Measurements from ENCODE around the gene PHTF2.
"Not testable (repeated sequence)": the region's sequence is repeated elsewhere in the genome, so short reads cannot be mapped to it uniquely, and the experiment has no call there.

The PHTF2 gene

DNA sequence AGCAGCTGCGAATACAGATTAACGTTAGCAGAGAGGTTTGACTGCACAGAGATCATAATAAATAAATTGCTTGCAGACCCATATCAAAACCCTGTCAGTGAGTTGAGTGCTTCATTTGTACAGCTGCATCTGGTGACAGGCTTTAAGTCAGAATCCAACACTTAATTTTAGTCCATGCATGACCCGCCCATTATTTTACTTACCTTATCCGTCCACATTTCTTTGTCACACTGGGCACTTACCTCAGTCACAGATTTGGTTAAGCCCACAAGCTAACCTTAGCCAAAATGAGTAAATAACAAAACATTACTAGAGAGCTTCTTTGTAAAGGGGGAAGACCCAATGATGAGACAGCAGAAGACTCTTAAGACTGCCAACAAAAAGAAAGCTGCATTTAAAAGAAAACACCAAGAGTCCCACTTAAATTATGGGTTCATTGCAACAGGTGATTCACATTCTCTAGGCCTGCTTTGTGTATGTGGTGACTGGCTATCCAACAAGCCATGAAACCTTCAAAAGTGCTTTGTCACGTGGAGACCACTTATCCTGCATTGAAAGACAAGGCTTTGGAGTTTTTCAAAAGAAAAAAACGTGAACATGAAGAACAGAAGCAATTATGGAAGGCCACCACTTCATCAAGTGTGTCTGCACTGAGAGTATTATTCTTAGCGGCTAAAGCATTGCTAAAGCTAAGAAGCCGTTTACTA, 32.2 kb downstream of the PHTF2 start:
- no peak for DNase-seq (ENCODE audit: low read depth)

DNA sequence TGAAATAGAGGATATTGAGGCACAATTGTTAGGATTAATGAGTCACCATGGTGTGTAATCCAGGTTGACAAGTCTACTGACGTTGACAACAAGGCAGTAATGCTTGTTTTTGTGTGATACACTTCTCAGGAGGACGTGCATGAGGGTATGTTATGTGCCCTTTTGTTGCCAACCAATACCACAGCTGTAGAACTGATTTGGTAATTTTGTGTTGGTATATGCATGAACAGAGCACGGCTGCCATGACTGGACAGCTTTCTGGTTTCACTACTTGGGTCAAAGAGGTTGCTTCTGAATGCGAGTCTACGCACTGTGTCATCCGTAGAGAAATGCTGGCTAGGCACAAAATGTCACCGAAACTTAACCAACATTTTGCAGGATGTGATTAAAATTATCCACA, 32.9 kb downstream of the PHTF2 start:
- DNase-seq (ENCODE audit: low read depth), result no peak

DNA sequence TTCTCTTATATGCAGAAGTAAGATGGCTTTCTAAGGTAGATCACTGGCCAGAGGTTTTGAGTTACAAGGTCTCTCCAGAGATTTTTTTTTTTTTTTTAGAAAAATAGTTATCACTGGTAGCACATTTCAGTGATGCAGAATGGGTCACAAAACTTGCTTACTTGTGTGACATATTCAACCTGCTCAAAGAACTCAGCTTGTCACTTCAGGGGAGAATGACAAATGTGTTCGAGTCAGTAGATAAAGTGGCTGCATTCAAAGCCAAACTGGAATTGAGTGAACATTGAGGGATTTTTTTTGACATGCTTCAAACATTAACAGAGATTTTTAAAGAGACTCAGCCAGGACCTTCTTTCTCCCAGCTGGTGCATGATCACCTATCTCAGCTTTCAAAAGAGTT, 33.4 kb downstream of the PHTF2 start:
- DNase-seq (ENCODE audit: low read depth), result no peak

DNA sequence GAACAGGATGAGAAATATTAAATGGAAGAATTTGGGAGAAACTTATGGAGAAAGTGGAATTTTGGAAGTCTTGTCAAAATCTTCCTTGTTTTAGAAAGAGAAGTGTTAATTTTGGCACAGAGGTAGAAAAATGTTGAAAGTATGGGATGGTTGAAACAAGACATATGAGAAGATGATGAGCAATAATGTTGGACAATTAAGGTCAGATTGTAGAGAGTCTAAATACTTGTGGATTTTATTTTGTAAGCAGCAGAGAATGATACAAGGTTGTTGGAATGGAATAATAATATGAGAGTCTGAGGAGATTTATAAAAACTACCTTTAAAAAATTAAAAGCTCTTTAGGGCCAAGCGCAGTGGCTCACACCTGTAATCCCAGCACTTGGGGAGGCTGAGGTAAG, 34.6 kb downstream of the PHTF2 start:
- DNase-seq (ENCODE audit: low read depth), result no peak

DNA sequence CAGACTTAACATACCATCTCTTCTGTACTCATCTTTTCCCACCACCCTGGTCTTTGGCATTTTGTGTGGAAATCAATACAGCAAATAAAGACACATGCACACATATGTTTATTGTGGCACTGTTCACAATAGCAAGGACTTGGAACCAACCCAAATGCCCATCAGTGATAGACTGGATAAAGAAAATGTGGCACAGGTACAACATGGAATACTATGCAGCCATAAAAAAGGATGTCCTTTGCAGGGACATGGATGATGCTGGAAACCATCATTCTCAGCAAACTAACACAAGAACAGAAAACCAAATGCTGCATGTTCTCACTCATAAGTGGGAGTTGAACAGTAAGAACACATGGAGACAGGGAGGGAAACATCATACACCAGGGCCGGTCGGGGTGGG, 37.9 kb downstream of the PHTF2 start:
- not testable (repeated sequence) for DNase-seq (ENCODE audit: low read depth)

DNA sequence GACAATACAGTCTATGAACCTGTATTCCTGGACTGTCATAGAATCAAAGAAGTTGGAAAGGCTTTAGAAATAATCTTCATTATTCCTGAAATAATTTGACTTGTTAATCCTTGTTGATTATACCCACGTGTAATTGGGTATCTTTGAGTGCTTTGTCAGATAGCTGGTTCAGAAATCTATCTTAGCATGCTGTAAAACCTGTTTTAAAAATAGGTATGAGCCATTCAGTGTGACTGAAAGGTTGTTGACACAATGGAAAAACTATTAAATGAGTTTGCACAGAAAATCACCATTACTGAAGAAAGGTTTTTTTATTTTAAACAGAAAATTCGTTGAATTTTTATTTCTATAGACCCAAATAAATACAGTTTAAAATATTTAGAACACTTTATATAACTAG, 38.7 kb downstream of the PHTF2 start:
- no peak for DNase-seq (ENCODE audit: low read depth)

DNA sequence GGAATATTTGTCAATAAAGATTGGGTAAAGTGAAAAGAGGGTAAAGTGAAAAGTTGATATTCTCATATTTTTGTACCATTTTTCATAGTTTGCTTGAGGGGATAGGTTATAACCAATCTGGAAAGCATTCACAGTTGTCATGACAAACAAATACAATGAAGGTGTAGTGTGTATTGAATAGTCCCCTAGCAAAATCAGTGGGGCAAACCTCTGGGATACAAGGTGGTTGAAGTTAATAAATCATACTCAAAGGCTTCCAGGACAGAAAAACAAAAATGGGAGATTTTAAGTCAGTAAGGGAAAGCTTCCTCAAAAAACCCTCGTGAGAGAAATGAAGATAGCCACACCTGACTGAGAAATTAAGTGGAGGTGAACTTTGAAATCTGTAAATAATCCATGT, 39.4 kb downstream of the PHTF2 start:
- no peak for DNase-seq (ENCODE audit: low read depth)

DNA sequence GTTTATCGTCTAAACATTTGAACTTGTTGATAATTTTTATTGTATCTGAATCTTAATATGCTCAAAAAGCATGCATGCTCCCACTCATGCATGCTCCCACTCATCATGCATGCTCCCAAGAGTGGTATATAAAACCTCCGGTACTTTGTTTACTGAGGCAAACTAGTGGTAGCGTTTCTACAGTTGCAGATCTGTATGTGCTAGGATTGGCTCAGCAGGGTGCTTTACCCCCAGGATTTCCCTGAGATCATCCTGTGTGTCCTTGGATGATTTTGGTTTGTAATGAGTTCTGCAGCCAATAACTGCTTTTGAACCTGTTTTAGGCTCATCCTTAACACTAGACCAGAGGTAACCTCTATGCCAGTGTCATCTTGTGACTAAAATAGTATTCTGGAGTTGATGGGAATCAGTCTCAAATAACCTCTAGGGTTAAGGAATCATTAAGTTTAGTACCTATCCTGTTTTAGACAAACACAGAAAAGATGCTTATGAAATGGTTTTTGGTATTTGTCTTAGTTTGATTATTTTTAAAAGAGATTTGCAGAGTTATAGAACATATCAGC, 40.4 kb downstream of the PHTF2 start:
- no peak for DNase-seq (ENCODE audit: low read depth)

DNA sequence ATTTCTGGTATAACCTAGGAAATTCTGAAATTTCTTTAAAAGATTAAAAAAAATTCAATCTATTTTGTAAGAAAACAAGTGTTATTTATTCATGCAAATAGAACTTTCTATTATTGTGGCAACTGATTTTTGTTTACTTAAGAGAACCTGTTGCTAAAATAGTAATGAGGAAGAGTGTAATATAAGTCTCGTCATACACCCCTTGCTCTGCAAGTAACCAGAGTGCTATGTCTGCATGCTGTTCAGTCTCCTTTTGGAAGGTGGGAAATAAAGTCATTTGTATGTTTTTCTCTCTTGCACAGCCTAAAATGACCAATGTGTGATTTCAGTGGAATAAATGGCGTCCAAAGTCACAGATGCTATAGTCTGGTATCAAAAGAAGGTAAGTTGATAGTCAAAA, 41.3 kb downstream of the PHTF2 start:
- no peak for DNase-seq (ENCODE audit: low read depth)

DNA sequence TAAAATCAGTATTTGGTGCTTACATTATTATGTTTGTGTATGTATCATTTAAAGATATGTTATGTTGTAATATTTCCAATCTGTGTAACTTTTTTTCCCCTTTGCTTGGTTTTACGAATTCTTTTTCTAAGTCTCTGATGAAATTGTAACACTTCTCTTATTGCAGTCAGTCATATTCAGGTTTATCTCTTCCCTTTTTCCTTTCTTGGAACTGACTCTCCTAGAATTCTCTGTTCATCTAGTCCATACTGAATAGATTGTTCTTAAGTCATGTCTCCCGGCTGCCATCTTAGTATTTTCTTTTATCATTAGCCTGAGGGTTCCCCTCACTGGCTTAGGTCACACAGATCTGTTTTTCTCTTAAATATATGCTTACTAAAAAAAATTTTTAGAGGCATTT, 44.6 kb downstream of the PHTF2 start:
- DNase-seq (ENCODE audit: low read depth), result no peak

DNA sequence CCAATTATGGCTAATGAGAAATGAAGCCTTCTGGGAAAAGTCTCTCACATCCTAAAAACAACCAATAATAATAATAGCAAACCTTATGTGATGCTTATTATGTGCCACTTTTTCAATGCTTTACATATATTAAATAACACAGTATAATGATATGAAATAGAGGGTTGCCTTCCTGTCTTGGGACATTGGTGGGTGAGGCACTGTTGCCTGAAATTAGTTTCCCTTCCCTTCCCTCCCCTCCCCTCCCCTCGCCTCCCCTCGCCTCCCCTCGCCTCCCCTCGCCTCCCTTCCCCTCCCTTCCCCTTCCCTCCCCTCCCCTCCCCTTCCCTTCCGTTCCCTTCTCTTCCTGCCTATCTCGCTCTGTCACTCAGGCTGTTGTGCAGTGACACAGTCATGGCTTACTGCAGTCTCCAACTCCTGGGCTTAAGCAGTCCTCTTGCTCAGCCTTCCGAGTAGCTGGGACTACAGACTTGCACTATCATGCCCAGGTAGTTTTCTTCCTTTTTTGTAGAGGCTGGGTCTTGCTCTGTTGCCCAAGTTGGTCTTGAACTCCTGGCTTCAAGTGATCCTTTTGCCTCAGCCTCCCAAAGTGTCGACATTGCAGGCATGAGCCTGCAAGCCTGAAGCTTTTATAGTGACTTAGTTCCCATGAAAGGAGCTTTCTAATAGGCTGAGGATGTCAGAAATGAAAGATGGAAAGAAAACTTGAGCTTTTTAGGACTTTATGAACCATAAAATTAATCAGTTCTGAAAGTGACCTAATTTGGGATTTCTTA, 47.9 kb downstream of the PHTF2 start:
- DNase-seq (ENCODE audit: low read depth), result no peak

DNA sequence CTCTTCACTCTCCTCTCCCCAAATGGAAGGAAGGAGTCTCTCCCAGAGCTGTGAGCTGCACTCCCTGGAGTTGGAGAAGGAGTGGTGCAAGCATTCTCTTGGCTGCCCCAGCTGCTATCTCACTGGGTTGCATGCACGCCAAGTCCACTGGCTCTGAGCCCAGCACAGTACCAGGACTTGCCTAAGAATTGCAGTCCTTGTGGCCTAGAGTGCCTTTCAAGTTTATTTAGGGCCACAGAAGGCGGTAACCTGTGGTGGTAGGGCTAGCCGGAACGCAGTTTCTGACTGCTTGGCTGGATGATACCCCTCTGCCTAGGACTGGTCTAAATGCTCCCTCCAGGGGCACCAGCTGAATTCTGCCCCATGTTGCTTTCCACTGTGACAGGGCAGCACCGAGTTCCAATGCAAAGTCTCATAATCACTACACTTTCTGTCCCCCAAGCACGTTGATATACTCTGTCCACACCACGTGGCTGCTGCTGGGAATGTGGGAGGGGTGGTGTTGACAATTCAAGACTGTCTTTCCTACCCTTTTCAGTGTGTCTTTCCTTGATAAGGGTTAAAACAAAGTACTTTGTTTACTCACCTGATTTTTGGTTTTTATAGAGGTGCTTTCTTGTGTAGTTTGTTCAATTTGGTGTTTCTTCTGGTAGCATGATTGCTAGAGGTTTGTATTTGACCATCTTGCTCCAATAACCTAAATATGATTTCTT, 57.0 kb downstream of the PHTF2 start:
- DNase-seq (ENCODE audit: low read depth), result no peak

DNA sequence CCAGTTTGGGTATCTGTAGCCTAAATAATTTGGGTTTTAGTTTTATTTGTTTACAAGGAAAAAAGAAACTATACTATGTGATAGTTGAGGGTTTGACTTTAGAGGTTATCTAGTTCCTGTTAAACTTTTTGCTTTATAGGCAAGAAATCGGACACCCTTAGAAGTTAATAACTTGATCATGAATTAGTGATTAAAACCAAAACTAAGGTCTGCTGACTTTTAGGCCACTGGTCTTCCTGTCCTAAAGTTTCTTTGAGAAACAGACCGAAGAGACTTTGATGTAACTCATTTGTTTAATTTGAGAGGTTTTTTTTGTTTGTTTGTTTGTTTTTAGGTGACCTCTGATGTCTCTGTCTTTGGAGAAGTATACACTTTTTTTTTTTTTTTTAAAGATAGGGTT, 59.7 kb downstream of the PHTF2 start:
- no peak for DNase-seq (ENCODE audit: low read depth)

DNA sequence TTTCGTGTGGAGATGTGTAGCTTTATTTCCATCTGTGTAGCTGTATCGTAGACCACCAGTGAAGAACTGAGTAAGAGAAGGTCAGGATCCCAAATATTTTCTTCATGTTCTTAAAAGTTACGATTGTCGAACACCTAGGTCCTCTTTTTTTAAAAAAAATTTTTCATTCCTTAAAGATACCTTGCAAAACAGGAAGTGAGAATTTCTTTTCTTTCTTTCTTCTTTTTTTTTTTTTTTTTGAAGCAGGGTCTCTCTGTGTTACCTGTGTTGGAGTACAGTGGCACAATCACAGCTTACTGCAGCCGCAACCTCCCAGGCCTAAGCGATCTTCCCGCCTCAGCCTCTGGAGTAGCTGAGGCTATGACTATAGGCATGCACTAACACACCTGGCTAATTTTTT, 60.8 kb downstream of the PHTF2 start:
- no peak for DNase-seq (ENCODE audit: low read depth)

DNA sequence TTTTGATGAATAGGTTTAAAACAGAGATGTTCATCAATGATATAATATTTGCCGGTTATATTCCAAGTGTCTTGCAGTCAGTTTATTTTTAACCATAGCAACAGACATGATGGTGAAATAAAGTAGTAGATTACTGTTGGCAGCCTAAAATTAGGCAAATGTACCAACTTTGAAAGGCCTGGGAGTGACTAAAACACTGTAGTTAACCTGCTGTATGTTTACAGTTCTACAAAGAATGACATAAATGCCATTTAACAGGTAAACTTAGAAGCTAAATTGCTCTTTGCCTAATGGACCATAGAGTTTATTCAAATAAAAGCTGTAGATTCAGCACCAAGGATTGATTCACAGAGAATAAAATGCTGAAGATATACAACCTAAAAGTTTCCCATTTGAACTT, 64.1 kb downstream of the PHTF2 start:
- no peak for DNase-seq (ENCODE audit: low read depth)

DNA sequence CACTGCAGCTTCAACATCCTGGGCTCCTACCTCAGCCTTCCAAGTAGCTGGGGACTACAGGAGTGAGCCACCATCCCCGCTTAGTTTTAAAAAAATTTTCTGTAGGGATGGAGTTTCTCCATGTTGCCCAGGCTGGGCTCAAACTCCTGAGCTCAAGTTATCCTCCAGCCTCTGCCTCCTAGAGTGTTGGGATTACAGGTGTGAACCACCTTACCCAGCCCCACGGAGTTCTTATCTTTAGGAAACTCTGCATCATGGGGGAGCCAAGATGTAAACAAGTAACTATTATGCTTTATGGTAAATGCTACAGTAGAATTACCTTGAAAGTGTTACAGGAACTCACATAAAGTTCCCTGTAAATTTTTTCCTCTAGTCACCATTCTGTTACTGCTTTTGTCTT, 65.3 kb downstream of the PHTF2 start:
- no peak for DNase-seq (ENCODE audit: low read depth)

DNA sequence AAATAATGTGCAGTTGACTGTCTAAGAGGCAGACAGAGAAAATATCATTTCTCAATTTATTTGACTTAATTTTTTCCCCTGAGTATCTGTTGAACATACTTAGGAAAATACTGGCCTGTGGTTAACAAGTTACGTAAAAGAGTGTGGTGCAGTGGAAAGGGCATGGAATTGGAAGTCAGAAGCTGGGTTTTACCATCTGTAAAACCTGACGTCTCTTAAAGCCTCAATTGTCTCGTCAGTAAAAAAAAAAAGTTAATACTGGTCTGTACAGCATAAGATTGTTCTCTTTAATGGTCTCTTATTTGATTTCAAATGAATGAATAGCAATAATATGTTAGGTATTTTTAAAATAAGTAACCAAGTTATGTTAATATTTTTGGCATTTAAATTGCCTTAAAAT, 67.8 kb downstream of the PHTF2 start:
- no peak for DNase-seq (ENCODE audit: low read depth)

DNA sequence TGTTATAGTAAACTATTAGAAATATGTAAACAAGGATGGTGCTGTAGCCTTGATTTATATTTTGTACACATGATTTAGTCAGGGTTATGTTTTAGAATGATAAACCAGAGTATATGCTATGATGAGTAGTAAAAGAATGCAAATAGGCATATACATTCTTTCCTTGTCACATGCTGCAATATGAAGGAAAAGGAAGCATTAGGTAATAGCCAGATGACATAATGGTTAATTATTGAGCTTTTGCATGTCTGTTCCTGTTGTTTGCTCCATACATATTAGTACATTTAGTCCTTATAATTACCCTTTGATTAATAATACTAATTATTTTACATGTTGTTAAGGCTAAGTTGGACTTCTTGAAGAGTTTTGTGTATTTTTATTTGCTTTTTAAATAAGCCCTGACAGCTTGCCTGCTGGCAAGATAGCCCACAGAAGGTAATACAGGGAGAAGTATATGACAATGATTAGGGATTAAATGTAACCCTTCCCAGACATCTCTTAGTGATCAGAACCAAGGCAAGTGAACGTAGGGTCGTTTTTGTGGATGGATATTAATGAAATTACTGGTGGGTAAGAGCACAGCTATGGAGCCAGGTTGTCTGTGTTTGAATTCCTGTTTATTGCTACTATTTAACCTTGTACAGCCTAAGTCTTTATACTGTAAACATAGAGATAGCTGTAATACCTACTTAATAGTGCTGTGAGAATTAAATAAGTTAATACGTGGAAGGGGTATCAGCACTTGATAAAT, 68.4 kb downstream of the PHTF2 start:
- no peak for DNase-seq (ENCODE audit: low read depth)

DNA sequence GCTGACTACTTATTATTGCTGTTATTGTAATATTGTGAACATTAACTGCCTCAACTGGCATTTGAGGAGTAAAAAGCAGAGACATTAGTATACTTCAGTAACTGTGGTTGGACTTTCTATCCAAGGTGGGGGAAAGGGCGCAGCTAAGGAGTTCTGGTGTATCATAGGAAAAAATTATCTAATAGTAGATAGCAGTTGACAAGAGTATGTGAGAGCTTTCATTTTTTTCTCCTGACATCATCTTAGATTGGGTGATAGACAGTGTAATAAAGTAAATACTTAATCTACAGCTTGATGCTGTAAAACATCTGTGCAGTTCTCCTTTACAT, 68.9 kb downstream of the PHTF2 start:
- DNase-seq (ENCODE audit: low read depth), result no peak

DNA sequence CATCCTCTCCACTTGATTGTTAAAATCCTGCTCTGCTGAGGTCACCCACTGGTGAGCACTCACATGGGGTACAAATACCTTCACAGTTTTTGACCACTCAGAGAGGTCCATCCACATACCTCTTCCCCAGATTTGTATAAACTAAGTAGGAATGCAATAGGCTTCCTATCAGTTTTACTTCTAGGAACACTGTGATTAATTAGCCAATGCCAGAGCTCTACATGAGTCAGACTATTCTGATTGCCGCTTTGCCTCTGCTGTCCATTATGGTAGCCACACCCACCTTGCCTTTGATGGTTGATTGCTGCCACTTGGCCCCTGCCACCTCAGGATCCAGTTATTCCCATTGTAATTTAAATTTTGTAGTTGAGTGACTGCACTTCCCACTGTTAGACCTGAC, 73.7 kb downstream of the PHTF2 start:
- DNase-seq (ENCODE audit: low read depth), result not testable (repeated sequence)

DNA sequence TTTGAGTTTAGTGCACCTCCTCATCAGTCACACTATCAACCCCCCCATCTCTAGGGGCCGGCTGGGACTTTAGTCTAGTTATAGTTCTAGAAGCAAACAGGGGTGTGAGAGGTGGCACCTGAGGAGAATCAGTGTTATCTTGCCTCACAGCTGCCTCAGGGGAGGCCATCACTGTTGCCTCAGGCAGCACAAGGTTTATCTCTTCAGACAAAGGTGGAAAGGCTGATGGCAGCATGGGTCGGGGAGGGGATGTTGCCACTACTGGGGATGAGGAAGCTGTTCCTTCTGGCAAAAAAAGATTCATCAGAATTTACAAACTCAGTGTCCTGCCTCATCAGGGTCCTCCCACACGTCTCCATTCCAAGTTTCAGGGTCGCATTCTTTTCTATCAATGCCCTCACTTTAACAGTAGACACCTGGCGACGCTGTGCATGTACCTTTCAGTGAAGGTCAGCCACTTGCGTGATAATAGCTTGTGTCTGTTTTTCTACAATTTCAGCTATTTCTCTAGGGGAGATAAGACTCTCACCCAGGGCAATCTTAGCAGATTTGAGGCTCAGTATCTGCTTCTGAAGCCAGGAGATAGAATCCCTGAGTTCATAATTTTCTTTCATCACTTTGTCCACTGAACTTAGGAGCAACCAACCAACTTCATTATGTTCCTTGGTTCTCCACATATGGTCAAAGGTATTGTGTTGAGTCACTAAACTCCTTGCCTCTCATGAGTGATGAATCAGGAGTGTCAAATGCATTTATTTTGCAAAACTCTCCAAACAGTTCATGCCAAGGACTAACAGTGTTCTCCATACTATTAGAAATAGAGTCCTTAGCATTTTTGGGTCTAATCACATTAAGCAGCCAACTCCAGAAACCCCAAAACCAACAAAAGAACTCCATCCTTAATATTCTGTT, 75.1 kb downstream of the PHTF2 start:
- DNase-seq (ENCODE audit: low read depth), result not testable (repeated sequence)

Data from T-helper 22 cell (primary cell).